B cell (primary cell): Measurements from ENCODE around the gene CD44.

Experiments used
- EZH2 ChIP-seq: IDR thresholded peaks from 2 replicates; pipeline ENCODE4 v1.6.1; 2012; ENCODE audit warnings: borderline replicate concordance, low read depth, mild to moderate bottlenecking, moderate library complexity, low read length; ENCODE audit not compliant: insufficient read depth, poor library complexity, severe bottlenecking
- TF ChIP-seq, protein P1 (sequence below): fragments of 200-600 bp; IDR thresholded peaks from one replicate; pipeline ENCODE4 v1.8.0; 2022; ENCODE audit warnings: antibody characterized with exemption, mild to moderate bottlenecking

GRCh38 chr11:35151241-35151640 lies 12.3 kb downstream of the CD44 start:
- TF ChIP-seq, protein P1, sequence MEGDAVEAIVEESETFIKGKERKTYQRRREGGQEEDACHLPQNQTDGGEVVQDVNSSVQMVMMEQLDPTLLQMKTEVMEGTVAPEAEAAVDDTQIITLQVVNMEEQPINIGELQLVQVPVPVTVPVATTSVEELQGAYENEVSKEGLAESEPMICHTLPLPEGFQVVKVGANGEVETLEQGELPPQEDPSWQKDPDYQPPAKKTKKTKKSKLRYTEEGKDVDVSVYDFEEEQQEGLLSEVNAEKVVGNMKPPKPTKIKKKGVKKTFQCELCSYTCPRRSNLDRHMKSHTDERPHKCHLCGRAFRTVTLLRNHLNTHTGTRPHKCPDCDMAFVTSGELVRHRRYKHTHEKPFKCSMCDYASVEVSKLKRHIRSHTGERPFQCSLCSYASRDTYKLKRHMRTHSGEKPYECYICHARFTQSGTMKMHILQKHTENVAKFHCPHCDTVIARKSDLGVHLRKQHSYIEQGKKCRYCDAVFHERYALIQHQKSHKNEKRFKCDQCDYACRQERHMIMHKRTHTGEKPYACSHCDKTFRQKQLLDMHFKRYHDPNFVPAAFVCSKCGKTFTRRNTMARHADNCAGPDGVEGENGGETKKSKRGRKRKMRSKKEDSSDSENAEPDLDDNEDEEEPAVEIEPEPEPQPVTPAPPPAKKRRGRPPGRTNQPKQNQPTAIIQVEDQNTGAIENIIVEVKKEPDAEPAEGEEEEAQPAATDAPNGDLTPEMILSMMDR, result no peak
- TF ChIP-seq EZH2, result no peak
